Measurements from ENCODE around the gene TBC1D9B.

TBC1D9B gene

DNA sequence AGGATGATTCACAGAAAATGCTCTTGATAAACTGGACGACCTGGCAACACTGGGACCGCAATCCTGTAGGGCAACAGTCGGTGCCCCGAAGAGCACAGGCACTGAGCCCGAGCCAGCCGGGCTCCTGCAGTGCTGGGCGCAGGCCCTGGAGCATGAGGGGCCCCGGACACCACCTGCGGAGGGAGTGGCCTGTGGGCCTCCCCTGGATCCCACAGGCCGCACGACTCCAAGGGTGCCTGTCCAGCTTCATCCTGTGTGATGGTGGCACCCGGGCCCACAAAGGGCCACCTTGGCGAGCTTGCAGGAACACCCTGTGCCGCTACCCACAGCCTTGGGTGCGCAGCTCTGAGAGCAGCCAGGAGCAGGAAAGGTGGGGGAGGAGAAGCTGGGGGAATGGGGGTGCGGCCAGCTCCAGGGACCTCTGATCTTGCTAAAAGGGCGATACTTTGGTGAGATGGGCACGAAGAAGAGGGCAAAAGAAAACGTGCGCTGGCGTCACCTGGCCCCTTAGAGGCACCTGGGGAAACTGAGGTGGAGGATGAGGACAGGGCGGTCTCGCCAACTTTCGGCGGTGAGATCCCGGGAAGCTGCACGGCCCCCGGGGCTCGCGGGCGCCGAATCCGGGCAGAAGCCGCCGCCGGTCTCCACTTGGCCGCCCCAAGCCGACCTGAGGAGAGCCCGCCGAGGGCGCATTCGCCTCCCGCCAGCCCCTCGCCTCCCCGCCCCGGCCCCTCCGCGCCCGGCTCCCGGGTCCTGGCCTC lies 722 bp downstream of the TBC1D9B start:
- no peak for DNase-seq

DNA sequence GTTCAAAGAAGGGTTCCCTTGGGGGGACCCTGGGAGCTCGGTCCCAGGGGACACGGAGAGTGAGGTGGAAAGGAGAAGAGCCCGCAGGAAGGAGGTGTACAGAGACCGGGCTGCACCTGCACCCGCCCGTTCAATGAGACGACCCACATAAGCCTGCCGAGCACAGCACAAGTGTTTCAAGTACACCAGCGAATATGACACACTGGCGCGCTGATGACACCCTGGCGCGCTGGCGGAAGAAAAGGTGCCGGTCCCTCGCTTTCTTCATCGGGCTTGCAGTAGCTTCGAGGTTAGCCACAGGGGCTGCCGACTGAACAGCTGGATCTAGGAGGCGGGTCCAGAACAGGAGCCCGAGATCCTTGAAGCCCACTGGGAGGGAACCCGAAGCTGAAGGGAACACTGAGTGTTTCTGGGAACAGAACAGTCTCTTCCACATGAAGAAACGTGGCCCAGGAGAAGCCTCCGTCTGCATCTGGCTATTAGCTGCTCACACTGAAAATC lies 1.4 kb downstream of the TBC1D9B start:
- no peak for DNase-seq

DNA sequence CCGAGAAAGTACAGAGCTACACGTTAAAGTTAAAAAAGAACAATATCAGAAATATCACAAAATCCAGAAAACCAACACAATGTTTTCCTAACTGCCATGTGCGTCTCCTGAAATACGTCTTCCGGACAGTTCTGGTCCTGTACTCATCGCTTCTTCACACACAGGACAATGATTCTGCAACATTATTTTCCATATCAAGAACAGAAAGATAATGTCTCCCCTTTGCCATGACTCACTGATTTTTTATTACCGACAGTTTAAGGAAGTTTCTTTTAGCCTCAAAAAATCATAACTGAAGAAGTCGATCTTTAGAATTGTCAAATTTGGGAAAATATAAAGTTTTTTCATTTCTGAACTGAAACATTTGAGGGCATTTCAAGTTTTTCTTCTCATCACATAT lies 2.5 kb downstream of the TBC1D9B start:
- DNase-seq: no peak

DNA sequence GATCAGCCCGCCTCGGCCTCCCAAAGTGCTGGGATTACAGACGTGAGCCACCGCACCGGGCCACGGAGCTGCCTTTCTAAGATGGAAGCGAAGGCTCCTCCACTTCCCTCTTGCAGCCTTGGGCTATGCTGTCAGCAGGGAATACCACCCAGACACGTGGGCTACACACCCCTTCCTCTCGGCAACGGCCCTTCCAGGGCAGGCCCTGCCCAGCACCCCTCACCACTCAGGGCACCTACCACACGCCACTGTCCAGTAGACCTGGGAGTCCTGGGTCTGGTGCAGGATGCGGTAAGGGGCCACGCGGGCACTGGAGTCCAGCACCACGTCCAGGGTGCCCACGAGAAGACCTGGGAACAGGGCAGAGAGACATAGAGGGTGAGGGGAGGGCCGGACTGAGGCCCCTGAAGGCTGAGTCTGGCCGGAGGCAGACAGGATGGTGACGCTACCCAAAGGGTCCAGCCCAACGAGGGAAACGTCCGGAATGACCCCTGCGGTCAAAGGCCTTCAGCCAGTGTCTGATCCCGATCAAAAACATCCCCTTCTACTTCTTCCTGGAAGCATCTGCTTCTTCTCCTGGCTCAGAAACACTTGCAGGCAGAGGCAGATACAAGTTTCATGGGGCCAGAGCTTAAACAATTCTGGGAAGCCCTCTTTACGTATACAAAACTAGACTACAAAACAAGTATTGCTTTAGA lies 3.1 kb downstream of the TBC1D9B start:
- DNase-seq: no peak

DNA sequence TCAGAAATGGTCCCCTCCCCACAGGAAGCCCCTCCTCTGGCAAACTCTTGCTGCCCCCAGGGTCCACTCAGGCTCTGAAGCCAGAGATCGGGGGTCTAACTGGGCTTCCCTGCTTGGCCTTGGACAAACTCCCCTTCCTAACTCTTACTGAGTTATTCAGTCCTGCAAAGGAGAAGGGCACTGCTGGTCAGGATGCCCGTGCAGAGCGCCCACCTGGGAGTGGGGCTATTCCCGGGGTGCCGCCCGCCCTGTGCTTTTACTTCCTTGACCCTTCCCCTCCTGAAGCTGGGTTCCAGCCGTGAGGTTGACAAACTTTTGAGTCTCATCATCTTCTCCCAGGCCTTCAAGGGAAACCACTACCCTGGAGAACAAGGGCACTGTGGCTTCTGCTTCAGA lies 4.9 kb downstream of the TBC1D9B start:
- DNase-seq: no peak

DNA sequence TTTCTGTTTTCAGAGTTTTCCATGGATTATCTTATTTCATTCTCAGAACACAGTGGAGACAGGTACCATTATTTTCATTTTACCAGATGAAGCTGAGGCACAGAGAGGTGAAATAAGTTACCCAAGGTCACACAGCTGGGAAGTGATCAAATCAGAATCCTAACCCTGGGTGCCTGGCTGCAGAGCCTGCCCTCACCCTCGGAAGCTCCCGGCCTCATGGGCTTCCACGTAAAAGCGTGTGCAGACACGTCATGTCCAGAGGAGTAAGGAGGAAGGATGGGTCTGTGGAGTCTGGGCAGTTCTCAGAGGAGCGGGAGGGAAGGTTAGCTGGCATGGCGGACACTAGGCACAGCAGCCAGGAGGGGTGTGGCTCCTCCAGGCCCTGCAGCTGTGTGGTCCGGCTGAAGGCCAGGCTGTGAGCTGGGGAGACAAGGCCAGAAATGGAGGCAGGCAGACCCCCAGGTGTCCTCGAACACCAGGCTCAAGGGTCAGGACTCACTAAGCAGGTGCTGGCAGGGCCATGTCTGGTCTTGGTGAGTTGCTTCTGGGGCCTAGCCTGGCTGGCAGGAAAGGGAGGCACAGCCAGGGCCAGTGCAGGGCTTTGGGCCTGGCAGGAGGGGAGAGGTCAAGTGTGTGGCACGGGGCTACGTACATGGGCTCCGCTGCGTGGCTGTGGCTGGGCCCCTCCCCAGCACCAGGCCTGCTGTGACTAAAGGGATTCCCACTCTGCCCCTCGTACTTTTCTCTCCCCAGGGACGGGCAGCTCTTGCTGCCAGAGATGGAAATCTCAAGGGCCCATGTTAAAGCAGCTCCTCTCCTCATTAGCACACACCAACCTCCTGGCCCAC lies 5.6 kb downstream of the TBC1D9B start:
- no peak for DNase-seq

DNA sequence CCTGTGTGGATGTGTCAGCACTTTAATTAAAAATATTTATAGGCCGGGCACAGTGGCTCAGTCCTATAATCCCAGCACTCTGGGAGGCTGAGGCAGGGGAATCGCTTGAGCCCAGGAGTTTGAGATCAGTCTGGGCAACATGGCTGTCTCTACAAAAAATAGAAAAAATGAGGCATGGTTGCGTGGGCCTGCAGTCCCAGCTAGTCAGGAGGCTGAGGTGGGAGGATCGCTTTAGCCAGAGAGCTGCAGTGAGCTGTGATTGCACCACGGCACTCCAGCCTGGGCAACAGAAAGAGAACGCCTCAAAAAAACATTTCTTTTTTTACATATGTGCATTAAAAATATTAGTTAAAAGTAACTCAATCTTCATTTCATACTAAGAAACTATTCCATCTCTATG lies 6.2 kb downstream of the TBC1D9B start:
- DNase-seq: no peak

DNA sequence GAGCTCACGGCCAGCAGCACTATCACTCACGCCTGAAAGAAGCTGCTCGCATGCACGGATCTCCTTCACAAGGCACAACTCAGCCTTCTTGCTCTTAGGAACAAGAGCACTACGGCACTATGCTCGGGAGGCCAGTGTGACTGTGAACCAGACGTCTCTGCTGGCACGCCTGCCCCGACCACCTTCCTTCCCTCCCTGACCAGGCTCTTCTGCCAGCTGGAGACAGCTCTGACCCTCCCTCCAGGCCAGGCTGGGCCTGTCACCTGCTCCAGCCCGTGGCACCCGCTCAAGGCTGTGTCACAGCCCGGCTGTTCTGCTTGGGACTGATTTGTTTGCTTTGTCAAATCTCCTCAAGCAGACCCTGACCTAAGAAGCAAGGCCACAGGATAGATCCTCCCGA lies 7.0 kb downstream of the TBC1D9B start:
- DNase-seq: no peak

DNA sequence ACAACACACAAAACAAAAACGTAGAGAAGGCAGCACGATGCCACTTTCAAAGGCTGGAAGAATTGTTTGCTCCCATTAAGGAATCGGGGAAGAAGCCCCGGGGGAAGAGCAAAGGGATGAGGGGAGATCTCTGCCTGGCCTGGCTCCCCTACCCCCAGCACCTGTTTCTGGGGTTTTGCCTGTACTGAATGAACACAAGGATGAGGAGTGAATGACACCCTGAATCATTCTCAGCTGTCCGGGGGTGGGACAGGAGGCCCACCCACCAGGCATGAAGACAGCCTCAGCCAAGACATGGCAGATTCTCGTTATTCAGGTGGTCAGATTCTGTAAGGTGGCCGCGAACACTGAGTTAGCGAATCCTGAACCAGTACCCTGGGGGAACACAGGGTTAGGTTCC lies 7.5 kb downstream of the TBC1D9B start:
- DNase-seq: no peak

DNA sequence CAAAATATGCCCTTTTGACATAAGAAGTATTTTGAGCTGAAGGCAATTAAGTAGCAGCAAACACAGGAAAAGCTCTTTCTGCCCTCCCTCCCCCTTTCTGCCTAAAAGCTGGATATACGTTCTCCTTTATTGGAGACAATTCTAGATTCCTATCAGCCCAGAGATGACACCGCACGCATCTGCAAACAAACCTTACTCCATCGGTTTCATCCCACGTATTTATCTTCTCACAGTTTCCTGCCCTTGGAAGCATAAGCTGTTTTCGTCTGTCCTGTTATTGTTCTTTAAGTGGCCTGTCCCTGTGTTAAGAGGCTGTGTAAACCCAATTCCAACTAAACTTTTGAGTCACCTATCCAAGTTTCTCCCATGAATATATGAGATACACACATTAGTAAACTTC lies 11.8 kb downstream of the TBC1D9B start:
- no peak for DNase-seq

DNA sequence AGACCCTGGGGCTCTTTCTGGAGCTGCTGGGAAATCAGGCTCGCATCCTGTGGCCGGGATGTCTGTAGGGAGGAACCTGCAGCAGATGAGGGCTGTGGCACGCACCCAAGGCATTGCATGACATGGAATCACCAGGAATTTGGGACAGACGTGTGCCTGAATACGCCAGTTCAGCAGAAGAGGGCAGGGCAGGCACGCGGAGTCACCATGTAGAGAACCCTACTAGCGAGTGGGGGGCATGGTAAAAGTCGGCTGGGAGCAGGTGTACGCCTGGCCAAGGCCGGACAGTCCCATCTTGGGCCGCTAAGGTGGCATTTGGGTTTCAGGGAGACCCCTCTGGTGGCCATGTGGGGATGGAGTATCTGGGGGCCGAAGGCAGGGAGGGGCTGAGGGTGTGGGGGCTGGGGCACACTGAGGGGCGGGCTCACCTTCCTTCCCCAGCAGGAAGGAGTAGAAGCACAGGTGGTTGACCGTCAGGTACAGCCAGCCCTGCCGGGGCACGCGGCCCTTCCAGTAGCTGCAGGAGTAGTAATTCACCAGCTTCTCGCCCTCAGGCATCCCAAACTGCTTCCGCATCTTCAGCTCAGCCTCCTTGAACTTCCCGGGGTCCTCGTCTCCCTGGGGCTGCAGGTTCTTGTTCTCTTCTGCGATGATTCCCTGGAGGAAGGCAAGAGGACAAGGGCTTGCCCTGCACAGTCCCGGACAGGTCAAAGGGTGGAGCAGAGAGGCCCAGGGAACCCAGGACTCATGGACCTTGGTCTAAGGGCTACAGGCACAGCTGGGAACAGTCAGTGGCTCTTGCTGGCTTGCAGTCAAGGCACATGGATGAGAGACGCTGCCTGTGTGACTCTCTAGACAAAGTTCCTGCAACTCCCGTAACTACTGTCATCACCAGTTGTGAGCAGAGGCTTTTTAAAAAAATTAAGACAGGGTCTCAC lies 13.5 kb downstream of the TBC1D9B start:
- no peak for DNase-seq

DNA sequence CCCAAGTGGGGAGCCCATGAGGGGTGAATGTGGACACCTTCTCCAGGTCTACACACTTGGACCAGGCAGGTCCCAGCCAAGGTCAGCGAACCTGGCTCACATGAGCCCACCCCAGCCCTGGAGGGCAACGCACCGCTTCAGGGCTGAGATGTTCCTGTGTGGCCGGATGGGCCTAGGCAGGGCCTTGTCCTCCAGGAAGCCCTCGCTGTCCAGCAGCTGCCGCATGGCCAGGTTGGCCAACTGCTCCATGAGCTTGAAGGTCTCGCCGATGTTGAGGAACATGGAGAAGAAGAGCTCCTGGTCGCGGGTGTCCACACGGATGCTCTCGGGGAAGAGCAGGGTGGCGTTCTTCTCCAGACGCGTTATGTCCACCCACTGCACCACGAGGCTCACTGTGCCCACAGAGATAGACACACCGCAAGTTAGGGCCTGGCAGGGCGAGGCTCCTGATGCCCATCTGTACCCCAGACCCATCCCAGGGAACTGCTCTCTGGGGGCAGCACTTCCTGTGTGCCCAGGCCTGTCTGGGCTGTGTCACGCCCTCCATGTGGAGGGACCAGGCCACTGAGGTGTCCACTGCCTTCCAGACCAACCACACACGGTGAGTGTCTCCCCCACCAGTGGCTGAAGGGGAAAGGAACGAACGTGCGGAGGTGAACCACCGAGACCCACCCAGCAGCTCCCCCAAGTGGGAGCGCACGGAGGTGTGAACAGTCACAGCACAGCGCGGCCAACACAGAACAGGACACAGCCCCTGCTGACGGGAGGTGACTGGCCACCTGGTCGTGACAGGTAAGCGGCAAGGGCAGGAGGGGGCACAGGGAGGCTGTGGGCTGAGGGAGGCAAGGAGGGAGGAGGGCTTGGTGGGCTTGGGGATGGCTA lies 14.4 kb downstream of the TBC1D9B start:
- no peak for DNase-seq

DNA sequence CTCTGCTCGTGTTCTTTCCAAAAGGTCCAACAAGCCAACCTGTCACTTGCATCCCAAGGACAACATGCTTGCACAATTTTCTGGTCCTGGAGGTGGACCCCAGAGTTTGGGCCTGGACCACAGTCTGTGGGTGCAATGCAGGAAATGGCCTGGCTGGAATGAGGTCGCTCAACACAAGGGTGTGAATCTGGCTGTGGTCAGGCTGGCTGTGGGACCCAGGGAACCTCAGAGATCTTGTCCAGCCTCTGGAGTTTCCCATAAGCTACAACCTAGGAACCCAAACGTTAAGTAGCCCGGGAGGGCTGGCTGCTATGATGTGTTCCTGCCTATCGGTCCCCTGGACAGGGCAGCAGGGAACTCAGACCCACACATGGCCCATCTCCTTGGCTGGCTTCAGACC lies 15.4 kb downstream of the TBC1D9B start:
- no peak for DNase-seq

DNA sequence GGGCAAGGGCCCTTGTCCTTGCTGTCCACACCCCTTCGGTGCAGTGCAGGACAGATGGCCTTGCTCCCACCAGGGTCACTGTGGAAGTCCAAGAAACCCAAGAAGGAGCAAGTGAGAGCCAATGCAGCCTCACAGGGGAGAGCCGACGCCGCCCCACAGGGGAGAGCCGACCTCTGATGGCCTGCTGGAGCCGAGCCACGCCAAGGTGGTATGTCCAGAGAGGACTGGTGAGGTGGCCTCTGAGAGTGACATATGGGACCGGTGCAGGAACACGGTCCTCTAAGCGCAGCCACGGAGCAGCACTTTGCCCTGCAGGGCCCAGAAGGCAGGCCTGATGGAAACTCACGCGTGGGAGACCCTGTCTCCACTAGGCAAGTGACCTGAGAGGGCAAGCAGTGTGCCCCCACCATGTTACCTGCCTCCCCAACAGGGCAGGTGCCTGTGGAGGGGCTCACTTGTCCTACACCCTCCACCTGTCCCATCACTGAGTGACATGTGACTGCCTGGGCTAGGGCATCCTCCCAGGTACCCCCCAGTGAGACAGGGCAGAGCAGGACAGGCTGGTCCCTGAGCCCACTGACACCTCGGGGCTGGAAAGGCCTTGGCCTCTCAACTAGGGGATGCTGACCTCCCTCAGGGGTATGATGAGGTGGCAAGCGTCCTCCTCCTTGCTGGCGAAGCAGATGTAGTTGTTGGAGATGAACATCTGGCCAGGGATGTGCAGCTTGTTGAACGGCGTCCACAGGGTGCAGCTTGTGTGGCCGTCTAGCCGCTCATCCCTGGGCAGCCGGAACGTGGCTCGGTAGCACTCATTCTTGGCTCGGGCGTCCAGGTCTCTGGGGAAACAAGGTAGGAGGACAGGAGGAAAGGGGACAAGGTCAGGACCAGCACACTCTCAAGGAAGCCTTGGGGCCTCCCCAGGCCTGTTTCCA lies 16.7 kb downstream of the TBC1D9B start:
- no peak for DNase-seq

DNA sequence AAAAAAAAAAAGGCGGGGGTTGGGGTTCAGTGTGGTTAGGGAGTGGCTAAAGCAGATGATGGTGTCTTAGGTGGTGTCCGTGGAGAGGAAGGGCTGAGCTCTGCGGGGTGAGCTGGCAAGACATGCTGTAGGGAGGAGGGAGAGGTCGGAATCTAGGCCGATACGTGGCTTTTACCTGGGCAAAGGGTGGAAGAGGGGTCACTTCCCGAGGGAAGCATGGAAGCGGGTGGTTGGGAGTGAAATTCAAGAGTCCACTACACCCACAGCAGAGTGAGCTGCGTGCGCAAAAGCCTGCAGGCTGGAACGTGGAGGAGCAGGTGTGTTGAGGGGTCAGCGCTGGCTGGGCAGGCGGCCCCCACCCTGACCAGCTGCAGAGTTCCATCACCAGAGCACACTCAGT lies 17.8 kb downstream of the TBC1D9B start:
- no peak for DNase-seq

DNA sequence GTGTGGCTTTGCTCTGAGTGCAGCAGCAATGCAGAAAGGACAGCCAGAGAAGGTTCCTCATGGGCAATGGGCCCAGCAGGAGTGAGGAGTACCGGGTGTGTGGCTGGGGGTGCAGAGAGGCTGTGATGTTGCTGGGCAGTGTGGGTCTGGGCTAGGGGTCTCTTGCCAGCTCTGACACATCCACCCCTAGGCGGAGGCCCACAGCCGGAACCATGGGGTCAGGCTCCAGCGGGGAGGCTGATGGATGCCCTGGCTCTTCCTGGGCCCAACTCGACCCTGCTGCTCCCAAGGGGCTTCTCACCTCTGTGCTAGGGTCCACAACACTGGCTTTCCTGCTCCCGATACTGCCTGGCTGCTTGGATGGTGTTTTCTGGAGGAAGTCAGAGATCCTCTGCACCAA lies 19.9 kb downstream of the TBC1D9B start:
- DNase-seq: no peak

DNA sequence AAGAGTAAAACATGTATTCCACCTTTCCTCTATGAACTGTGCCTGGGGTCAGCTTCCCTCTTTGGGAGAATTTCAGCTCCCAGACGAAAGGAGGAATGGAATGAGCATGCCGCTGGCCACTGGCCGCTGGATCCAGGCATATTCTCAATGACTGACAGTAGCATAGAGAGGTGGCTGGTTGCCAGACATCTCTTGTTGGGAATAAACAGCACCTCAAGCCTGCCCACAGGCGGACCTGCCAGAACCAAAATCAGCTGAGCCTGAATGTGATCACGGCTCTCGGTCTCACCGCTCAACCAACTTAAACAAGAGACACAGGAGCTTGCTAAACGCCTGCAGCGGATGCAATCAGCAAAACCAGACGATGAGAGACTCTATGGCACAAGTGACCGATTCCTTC lies 20.6 kb downstream of the TBC1D9B start:
- no peak for DNase-seq

DNA sequence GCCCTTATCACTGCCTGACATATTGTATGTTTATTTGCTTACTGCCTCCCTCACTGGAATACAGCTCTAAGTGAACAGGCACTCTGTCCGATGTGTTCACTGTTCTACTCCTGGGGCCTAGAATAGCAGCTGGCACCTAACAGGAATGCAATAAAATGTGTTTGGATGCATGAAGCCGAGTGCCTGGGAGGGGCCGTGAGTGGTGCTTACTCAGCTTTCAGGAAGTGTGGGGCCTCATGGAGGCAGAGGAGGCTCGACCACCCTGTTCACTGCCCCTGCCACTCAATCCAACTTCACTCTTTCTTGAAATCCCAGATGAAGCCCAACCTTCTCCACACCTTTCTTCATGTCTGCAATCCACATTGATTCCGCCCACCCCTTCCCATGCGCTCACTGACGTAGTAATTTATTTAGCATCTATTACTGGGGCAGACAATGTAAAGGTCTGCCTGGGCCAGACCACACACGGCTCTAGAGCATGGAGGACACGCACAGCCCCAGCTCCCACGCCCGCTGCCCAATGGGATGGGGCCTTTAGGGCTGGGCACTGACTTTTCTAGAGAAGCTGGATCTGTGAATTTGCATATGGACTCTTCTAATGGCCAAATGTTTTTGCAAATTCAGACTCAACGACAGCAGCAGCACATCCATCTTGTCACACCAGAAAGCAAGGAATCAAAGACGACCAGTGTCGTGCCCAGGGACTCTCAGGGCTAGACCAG lies 21.3 kb downstream of the TBC1D9B start:
- no peak for DNase-seq

DNA sequence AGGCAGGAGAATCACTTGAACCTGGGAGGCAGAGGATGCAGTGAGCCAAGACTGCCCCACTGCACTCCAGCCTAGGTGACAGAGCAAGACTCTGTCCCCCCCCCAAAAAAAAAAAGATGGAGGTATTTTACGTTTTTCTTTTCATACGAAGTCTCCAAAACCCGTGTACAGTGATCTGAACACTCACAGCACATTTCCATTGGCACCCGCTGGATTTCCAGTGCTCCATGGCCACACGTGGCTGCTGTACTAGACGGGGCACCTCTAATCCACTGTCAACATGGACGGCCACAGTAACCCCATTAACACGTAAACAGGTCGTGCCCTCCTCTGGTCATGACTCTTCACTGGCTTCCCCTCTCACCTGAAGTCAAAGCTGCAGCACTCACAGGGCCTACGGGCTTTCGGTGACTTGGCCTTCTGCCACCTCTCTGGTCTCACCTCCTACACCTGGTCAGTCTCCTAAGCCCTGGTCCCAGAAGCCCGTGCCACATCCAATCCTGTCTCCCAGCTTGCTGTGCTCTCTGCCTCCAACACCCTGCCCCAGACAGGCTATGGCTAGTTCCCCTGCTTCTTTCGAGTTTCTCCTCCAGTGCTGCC lies 22.1 kb downstream of the TBC1D9B start:
- DNase-seq: no peak
